ENCODE data around the gene HLCS. TPM values are rescaled to one million over a fixed set of nuclear protein-coding genes. Genes with fewer than 3 reads are reported as not detected.

HLCS gene
- total RNA-seq, 2 experiments from 2014 or later: 14.3 to 15.0 TPM

GRCh38 chr21:36927719-36928117 is 38.8 kb downstream of the HLCS start:
- ATAC-seq (peak; percentile 78), DNase-seq (peak; percentile 88)
- Mint-ChIP-seq H3K4me1 (peaks cover 11% of the 10 kb centered on the region), H3K36me3 (ENCODE audit: low read depth) (peaks cover 16% of the 10 kb centered on the region), H3K27me3 (no peaks in the 10 kb centered on the region), H3K9me3 (ENCODE audit: low read depth) (no peaks in the 10 kb centered on the region), H3K4me3 (no peak overlapping the region), H3K27ac (no peak overlapping the region)
- intact Hi-C loops (cut with DNase I, micrococcal nuclease): loop anchor here (1.0 to 10.0 kb wide), 9 partner anchors 180 to 787 kb away; no protein-coding TSS in a partner anchor
- ChIA-PET CTCF (interaction anchor here (0.6 to 7.1 kb wide), 8 partner anchors 9 to 424 kb away, joined by 3 to 47 read pairs (median 3); no protein-coding TSS in a partner anchor), POLR2A (interaction anchor here (1.2 kb wide), 1 partner anchor 299 kb away, joined by 5 read pairs; no protein-coding TSS in a partner anchor)

DNA sequence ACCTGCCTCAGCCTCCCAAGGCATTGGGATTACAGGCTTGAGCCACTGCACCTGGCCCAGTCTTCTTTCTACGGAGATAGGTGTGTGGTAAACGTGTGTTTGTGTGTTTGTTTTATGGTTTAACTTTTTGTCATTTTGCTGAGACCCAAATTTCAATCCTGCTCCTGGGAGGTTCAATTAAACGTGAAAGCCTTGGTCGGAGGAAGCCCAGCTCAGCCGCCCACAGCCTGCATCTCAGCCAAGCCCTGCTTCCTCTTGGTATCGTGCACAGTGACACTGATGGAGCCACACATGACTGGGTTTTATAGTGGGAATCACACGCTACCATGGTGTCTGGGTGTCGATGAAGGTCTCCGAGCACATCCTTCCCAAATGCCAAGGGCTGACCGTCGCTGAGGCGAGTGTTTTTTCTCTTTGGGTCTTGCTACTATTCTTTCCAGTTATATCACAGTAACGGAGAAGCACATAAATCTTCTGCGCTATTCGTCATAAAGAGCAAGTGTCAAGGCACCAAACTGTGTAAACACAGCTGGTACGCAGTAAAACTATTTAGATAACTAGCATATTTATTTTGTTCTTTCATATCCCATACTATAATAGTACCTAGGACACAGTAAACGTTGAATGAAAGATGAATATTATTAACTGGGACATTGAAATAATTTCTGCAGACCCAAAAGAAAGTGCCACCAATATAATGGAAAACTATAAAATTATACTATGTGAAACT is 39.3 kb downstream of the HLCS start:
- ChIA-PET CTCF (interaction anchor here (0.6 to 7.1 kb wide), 12 partner anchors 8 to 432 kb away, joined by 3 to 47 read pairs (median 3); no protein-coding TSS in a partner anchor), POLR2A (interaction anchor here (1.2 kb wide), 1 partner anchor 298 kb away, joined by 5 read pairs; no protein-coding TSS in a partner anchor)
- Mint-ChIP-seq H3K9me3 (ENCODE audit: low read depth) (no peaks in the 10 kb centered on the region), H3K36me3 (ENCODE audit: low read depth) (peaks cover 16% of the 10 kb centered on the region), H3K4me1 (peaks cover 11% of the 10 kb centered on the region), H3K27me3 (no peaks in the 10 kb centered on the region), H3K4me3 (no peak overlapping the region), H3K27ac (no peak overlapping the region)
- ATAC-seq (no peak), DNase-seq (no peak)
- intact Hi-C loops (cut with DNase I, micrococcal nuclease): loop anchor here (1.0 to 10.0 kb wide), 9 partner anchors 180 to 786 kb away; no protein-coding TSS in a partner anchor

- intact Hi-C loops (cut with DNase I, micrococcal nuclease): loop anchor here in 1 of 2 experiments (10.0 kb wide), 2 partner anchors 178 to 218 kb away; no protein-coding TSS in a partner anchor
- Mint-ChIP-seq H3K4me1 (peaks cover 11% of the 10 kb centered on the region), H3K27me3 (no peaks in the 10 kb centered on the region), H3K4me3 (no peak overlapping the region), H3K9me3 (ENCODE audit: low read depth) (no peaks in the 10 kb centered on the region), H3K36me3 (ENCODE audit: low read depth) (peaks cover 11% of the 10 kb centered on the region), H3K27ac (peak overlapping the region; percentile 22)
- ChIA-PET POLR2A (no interaction called here), CTCF (interaction anchor here (0.6 to 7.1 kb wide), 10 partner anchors 8 to 595 kb away, joined by 3 to 47 read pairs (median 4); no protein-coding TSS in a partner anchor)
- DNase-seq (no peak), ATAC-seq (no peak)
Observed at GRCh38 chr21:36923270-36923669, 43.2 kb downstream of the HLCS start.

GRCh38 chr21:36922861-36923260 is 43.6 kb downstream of the HLCS start:
- no peaks in the 10 kb centered on the region for H3K9me3 Mint-ChIP-seq (ENCODE audit: low read depth)
- CTCF ChIA-PET: interaction anchor here (0.7 to 7.1 kb wide), 6 partner anchors 31 to 596 kb away, joined by 3 to 47 read pairs (median 4); no protein-coding TSS in a partner anchor
- intact Hi-C loops (cut with DNase I, micrococcal nuclease): loop anchor here in 1 of 2 experiments (10.0 kb wide), 2 partner anchors 178 to 218 kb away; no protein-coding TSS in a partner anchor
- DNase-seq (no peak), ATAC-seq (no peak)
- no peak overlapping the region for H3K27ac Mint-ChIP-seq
- H3K4me3 Mint-ChIP-seq: no peak overlapping the region
- H3K27me3 Mint-ChIP-seq: no peaks in the 10 kb centered on the region
- H3K36me3 Mint-ChIP-seq (ENCODE audit: low read depth): peaks cover 11% of the 10 kb centered on the region
- POLR2A ChIA-PET: no interaction called here
- H3K4me1 Mint-ChIP-seq: peaks cover 11% of the 10 kb centered on the region

GRCh38 chr21:36918291-36918690 is 48.2 kb downstream of the HLCS start:
- H3K27ac Mint-ChIP-seq: no peak overlapping the region
- CTCF ChIA-PET: interaction anchor here (1.1 kb wide), 3 partner anchors 9 to 17 kb away, joined by 3 to 4 read pairs (median 4); no protein-coding TSS in a partner anchor
- H3K36me3 Mint-ChIP-seq (ENCODE audit: low read depth): peaks cover 4% of the 10 kb centered on the region
- DNase-seq (no peak), ATAC-seq (no peak)
- H3K9me3 Mint-ChIP-seq (ENCODE audit: low read depth): no peaks in the 10 kb centered on the region
- intact Hi-C loops (cut with DNase I, micrococcal nuclease): no loop called here
- no peaks in the 10 kb centered on the region for H3K27me3 Mint-ChIP-seq
- POLR2A ChIA-PET: no interaction called here
- H3K4me1 Mint-ChIP-seq: peaks cover 10% of the 10 kb centered on the region
- no peak overlapping the region for H3K4me3 Mint-ChIP-seq

- no peak overlapping the region for H3K27ac Mint-ChIP-seq
- H3K27me3 Mint-ChIP-seq: no peaks in the 10 kb centered on the region
- no peak overlapping the region for H3K4me3 Mint-ChIP-seq
- peaks cover 4% of the 10 kb centered on the region for H3K36me3 Mint-ChIP-seq (ENCODE audit: low read depth)
- H3K4me1 Mint-ChIP-seq: peaks cover 11% of the 10 kb centered on the region
- DNase-seq: peak; percentile 18
- no peak for ATAC-seq
- CTCF ChIA-PET: interaction anchor here (0.6 to 1.9 kb wide), 7 partner anchors 8 to 457 kb away, joined by 3 to 5 read pairs (median 4); no protein-coding TSS in a partner anchor
- H3K9me3 Mint-ChIP-seq (ENCODE audit: low read depth): no peaks in the 10 kb centered on the region
- POLR2A ChIA-PET: no interaction called here
- intact Hi-C loops (cut with DNase I, micrococcal nuclease): no loop called here
Observed at GRCh38 chr21:36917471-36918158, 48.9 kb downstream of the HLCS start.

DNA sequence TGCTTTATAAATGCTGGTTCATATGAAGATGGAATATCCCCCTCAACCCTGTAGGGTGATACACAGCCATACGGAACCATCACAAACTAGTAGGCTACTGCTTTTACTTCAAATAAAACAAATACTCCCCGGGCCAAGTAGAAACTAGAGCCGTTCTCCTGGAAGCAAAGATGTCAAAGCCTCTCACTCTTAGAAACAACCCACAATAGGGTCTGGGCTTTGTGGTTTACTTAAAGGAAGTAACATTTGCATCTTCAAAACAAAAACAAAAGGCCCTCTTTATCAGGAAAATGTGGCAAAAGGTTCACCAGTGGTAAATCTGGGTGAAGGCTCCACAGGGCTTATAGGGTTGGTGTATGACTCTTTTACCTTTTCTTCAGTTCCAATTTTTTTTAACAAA is 49.8 kb downstream of the HLCS start:
- POLR2A ChIA-PET: no interaction called here

DNA sequence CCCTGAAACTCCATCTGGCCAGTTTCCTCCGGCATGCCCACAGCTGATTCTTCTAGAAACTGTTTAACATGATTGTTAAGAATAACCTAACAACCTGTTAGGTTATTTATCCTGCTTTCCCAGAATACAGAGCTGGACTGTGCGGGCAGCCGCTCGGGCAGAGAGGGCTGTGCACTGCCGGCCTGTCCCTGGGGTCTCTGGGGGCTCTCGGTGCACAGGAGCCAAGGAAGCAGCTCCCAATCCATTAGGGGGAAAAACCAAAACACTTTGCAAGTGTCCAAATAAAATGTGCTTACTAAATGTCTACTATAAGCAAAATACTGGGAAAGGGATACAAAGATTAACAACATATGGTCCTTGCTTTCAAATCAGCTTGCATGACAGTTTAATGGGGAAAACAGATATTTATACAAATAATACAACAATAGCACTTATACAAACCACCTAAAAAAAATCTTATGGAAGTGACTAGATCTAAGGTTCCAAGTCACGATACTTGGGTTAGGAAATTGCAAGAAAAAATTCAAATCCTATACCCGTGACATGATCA is 50.7 kb downstream of the HLCS start:
- Mint-ChIP-seq H3K27me3 (no peaks in the 10 kb centered on the region), H3K27ac (no peak overlapping the region), H3K9me3 (ENCODE audit: low read depth) (no peaks in the 10 kb centered on the region), H3K4me3 (no peak overlapping the region), H3K36me3 (ENCODE audit: low read depth) (peaks cover 5% of the 10 kb centered on the region), H3K4me1 (peaks cover 19% of the 10 kb centered on the region)
- intact Hi-C loops (cut with DNase I, micrococcal nuclease): no loop called here
- ChIA-PET CTCF (interaction anchor here (0.6 to 1.8 kb wide), 5 partner anchors 8 to 288 kb away, joined by 3 to 4 read pairs (median 4); no protein-coding TSS in a partner anchor), POLR2A (no interaction called here)
- ATAC-seq: no peak
- no peak for DNase-seq

More for the DNA sequence above, 49.8 kb downstream of the HLCS start:
- Mint-ChIP-seq H3K9me3 (ENCODE audit: low read depth) (no peaks in the 10 kb centered on the region), H3K36me3 (ENCODE audit: low read depth) (peaks cover 4% of the 10 kb centered on the region), H3K27ac (peak overlapping the region; percentile 63), H3K27me3 (no peaks in the 10 kb centered on the region), H3K4me1 (peaks cover 15% of the 10 kb centered on the region), H3K4me3 (no peak overlapping the region)
- ATAC-seq (no peak), DNase-seq (no peak)
- CTCF ChIA-PET: interaction anchor here (0.6 to 1.9 kb wide), 6 partner anchors 9 to 286 kb away, joined by 3 to 5 read pairs (median 4); no protein-coding TSS in a partner anchor
- intact Hi-C loops (cut with DNase I, micrococcal nuclease): no loop called here

GRCh38 chr21:36915014-36915695 is 51.3 kb downstream of the HLCS start:
- ChIA-PET CTCF (interaction anchor here (0.6 to 1.8 kb wide), 4 partner anchors 9 to 287 kb away, joined by 3 to 4 read pairs (median 4); no protein-coding TSS in a partner anchor), POLR2A (no interaction called here)
- no peak for ATAC-seq
- Mint-ChIP-seq H3K4me1 (peaks cover 26% of the 10 kb centered on the region), H3K4me3 (no peak overlapping the region), H3K36me3 (ENCODE audit: low read depth) (peaks cover 3% of the 10 kb centered on the region), H3K27ac (no peak overlapping the region), H3K27me3 (no peaks in the 10 kb centered on the region), H3K9me3 (ENCODE audit: low read depth) (no peaks in the 10 kb centered on the region)
- no peak for DNase-seq
- intact Hi-C loops (cut with DNase I, micrococcal nuclease): no loop called here

GRCh38 chr21:36914244-36915013 is 52.0 kb downstream of the HLCS start:
- intact Hi-C loops (cut with DNase I, micrococcal nuclease): no loop called here
- H3K4me3 Mint-ChIP-seq: no peak overlapping the region
- no peaks in the 10 kb centered on the region for H3K27me3 Mint-ChIP-seq
- H3K4me1 Mint-ChIP-seq: peaks cover 33% of the 10 kb centered on the region
- no peaks in the 10 kb centered on the region for H3K9me3 Mint-ChIP-seq (ENCODE audit: low read depth)
- H3K36me3 Mint-ChIP-seq (ENCODE audit: low read depth): peaks cover 3% of the 10 kb centered on the region
- no peak overlapping the region for H3K27ac Mint-ChIP-seq
- CTCF ChIA-PET: interaction anchor here (1.8 kb wide), 1 partner anchor 9 kb away, joined by 4 read pairs; no protein-coding TSS in a partner anchor
- ATAC-seq (no peak), DNase-seq (no peak)
- POLR2A ChIA-PET: interaction anchor here (0.6 kb wide), 1 partner anchor 40 kb away, joined by 3 read pairs; no protein-coding TSS in a partner anchor
